ENCODE data around the gene COG5. TPM values are rescaled to one million over a fixed set of nuclear protein-coding genes. Genes with fewer than 3 reads are reported as not detected.

Gene COG5
- total and polyA plus RNA-seq, 10 of the 15 experiments (the other 5 are each of a cell fraction or from before 2014, with no cell fraction given) = 5.5 to 27.9 (median 15.6) TPM

GRCh38 chr7:107169120-107170050, 394.3 kb downstream of the COG5 start (continued):
- no peak for TF ChIP-seq GABPA (IDR thresholded peaks at IDR 0.05; ENCODE audit: low read depth)
- TF ChIP-seq, protein P1, sequence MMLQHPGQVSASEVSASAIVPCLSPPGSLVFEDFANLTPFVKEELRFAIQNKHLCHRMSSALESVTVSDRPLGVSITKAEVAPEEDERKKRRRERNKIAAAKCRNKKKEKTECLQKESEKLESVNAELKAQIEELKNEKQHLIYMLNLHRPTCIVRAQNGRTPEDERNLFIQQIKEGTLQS (IDR thresholded peaks at IDR 0.05; ENCODE audit: borderline replicate concordance, extremely low read depth, low read depth, low read length) = peak; percentile 79; the same call in 1 of the 2 replicates
- TF ChIP-seq ZNF217 (IDR thresholded peaks at IDR 0.05) = no peak
- TF ChIP-seq, protein P2, sequence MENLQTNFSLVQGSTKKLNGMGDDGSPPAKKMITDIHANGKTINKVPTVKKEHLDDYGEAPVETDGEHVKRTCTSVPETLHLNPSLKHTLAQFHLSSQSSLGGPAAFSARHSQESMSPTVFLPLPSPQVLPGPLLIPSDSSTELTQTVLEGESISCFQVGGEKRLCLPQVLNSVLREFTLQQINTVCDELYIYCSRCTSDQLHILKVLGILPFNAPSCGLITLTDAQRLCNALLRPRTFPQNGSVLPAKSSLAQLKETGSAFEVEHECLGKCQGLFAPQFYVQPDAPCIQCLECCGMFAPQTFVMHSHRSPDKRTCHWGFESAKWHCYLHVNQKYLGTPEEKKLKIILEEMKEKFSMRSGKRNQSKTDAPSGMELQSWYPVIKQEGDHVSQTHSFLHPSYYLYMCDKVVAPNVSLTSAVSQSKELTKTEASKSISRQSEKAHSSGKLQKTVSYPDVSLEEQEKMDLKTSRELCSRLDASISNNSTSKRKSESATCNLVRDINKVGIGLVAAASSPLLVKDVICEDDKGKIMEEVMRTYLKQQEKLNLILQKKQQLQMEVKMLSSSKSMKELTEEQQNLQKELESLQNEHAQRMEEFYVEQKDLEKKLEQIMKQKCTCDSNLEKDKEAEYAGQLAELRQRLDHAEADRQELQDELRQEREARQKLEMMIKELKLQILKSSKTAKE (IDR thresholded peaks at IDR 0.05; ENCODE audit: low read depth, poor library complexity, severe bottlenecking) = peak; percentile 62
- peak; percentile 68 for TF ChIP-seq NRF1 (conservative IDR thresholded peaks at IDR 0.05; ENCODE audit: low read depth, low read length)
- no peak for TF ChIP-seq NFXL1 (IDR thresholded peaks at IDR 0.05; ENCODE audit: borderline replicate concordance)
- TF ChIP-seq ZBTB4 (CRISPR knock-in tag; IDR thresholded peaks at IDR 0.05) = no peak
- TF ChIP-seq MYB (IDR thresholded peaks at IDR 0.05; ENCODE audit: borderline replicate concordance, low read depth, low read length) = no peak
- TF ChIP-seq BCL11A (IDR thresholded peaks at IDR 0.05; ENCODE audit: low read depth, low read length) = peak; percentile 31; the same call in 1 of the 2 replicates
- TF ChIP-seq CHD2 (IDR thresholded peaks at IDR 0.05; ENCODE audit: borderline replicate concordance, low read depth, low read length) = peak; percentile 96
- TF ChIP-seq SIN3A (IDR thresholded peaks at IDR 0.05; ENCODE audit: low read depth, low read length) = peak; percentile 88; the same call in 1 of the 2 replicates
- peak; percentile 27 for TF ChIP-seq MEF2B (IDR thresholded peaks at IDR 0.05; ENCODE audit: partially characterized antibody, poor library complexity, severe bottlenecking)
- peak; percentile 56 for TF ChIP-seq MTA2 (IDR thresholded peaks at IDR 0.05; ENCODE audit: low read depth)
- TF ChIP-seq, protein P3, sequence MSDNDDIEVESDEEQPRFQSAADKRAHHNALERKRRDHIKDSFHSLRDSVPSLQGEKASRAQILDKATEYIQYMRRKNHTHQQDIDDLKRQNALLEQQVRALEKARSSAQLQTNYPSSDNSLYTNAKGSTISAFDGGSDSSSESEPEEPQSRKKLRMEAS (IDR thresholded peaks at IDR 0.05; ENCODE audit: low read depth, low read length) = peak; percentile 72
- peak; percentile 72 for TF ChIP-seq SP1 (IDR thresholded peaks at IDR 0.05; ENCODE audit: low read depth, low read length)
- peak; percentile 74; the same call in 1 of the 2 replicates for TF ChIP-seq HDGF (IDR thresholded peaks at IDR 0.05)
- TF ChIP-seq PKNOX1 (IDR thresholded peaks at IDR 0.05) = no peak
- TF ChIP-seq NR2C1 (IDR thresholded peaks at IDR 0.05) = no peak
